Mammary epithelial cell (primary cell): ENCODE measurements around the gene GPC6.

Experiments used
- EZH2 ChIP-seq: IDR thresholded peaks from 2 replicates; pipeline ENCODE4 v1.6.1; 2012; ENCODE audit warnings: low read length, inconsistent platforms, borderline replicate concordance
- TF ChIP-seq, protein P1 (sequence below), 2 donors: IDR thresholded peaks in 1 of 2; conservative IDR thresholded peaks in 1 of 2; 2 replicates each; pipeline ENCODE4 v1.5.1; 2011 to 2012; ENCODE audit warnings: inconsistent platforms in 2 of 2, low read length in 2 of 2, mild to moderate bottlenecking in 2 of 2, control low read depth in 1 of 2, low read depth in 1 of 2; ENCODE audit not compliant: insufficient read depth in 1 of 2; ENCODE audit errors: extremely low read depth in 1 of 2

DNA sequence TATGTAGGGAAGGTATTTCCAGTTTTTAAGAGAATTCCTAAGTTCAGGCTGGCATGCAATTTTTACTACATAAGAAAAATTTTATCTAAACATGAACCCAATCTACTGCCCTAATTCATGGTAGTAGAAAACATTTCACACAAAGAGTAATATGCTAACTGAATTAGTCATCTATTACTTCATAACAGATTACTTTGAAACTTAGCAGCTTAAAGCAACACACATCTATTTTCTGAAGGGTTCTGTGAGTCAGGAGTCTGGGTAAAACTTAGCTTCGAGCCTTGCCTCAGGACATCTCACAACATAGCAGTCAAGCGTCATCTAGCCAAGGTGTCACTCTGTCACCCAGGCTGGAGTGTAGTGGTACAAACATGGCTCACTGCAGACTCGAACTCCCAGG is 715.4 kb downstream of the GPC6 start:
- TF ChIP-seq, protein P1, sequence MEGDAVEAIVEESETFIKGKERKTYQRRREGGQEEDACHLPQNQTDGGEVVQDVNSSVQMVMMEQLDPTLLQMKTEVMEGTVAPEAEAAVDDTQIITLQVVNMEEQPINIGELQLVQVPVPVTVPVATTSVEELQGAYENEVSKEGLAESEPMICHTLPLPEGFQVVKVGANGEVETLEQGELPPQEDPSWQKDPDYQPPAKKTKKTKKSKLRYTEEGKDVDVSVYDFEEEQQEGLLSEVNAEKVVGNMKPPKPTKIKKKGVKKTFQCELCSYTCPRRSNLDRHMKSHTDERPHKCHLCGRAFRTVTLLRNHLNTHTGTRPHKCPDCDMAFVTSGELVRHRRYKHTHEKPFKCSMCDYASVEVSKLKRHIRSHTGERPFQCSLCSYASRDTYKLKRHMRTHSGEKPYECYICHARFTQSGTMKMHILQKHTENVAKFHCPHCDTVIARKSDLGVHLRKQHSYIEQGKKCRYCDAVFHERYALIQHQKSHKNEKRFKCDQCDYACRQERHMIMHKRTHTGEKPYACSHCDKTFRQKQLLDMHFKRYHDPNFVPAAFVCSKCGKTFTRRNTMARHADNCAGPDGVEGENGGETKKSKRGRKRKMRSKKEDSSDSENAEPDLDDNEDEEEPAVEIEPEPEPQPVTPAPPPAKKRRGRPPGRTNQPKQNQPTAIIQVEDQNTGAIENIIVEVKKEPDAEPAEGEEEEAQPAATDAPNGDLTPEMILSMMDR (conservative IDR thresholded peaks at IDR 0.05 in 1 of 2, IDR thresholded peaks at IDR 0.05 in 1 of 2; ENCODE audit: extremely low read depth in 1 of 2, insufficient read depth in 1 of 2, low read depth in 1 of 2, low read length in 2 of 2), result no peak
- no peak for TF ChIP-seq EZH2
